ENCODE data around the gene KRT76. TPM values are rescaled to one million over a fixed set of nuclear protein-coding genes. Genes with fewer than 3 reads are reported as not detected.

KRT76 gene
- total and polyA plus RNA-seq, 3 donors from 2014 or later: not detected

DNA sequence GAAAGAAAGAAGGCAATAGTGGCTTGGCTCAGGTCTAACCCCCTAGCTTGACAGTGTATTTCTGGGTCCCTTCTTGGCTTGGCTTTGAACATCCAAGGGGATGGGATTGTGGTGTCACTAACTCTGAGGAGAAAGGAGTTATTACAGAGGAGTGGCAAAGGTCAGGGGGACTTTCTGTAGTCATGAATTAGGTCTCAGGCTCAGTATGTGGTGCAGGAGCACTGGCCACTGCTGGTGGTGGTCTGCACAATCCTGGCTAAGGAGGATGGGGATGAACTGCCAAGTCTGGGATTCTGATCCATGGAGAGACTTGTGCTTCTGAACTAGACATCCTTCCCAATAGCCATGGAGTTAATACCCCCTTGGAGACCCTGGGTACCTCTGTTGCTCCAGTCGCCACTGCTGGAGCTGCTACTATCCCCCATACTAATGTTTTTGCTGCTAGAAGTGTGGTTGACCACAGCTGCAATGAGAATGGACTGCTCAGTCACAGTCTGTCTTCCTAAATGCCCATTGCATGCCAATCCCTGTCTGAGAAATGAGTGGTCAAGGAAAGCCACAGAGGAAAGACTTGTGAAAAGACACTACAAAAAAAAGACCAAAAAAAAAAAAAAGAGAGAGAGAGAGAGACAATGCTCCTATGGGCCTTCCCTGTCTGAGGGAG lies 32.5 kb downstream of the KRT76 start:
- Histone ChIP-seq H3K9me3 (no peaks in the 10 kb centered on the region), H3K27ac (no peak overlapping the region), H3K4me1 (no peaks in the 10 kb centered on the region), H3K4me3 (no peak overlapping the region), H3K36me3 (ENCODE audit: low read depth, missing control alignments) (no peaks in the 10 kb centered on the region), H3K27me3 (no peaks in the 10 kb centered on the region)
- no peak for DNase-seq
- WGBS, 2 donors: 50% methylated on average over 1 of the region's 1 CpG; no CpG with 5 or more reads in 1 of the 2 donors
- intact Hi-C loops (cut with DNase I; ENCODE audit: low total_unique reads): no loop called here
- TF ChIP-seq POLR2A (IDR thresholded peaks at IDR 0.05): no peak
- TF ChIP-seq, protein P1, sequence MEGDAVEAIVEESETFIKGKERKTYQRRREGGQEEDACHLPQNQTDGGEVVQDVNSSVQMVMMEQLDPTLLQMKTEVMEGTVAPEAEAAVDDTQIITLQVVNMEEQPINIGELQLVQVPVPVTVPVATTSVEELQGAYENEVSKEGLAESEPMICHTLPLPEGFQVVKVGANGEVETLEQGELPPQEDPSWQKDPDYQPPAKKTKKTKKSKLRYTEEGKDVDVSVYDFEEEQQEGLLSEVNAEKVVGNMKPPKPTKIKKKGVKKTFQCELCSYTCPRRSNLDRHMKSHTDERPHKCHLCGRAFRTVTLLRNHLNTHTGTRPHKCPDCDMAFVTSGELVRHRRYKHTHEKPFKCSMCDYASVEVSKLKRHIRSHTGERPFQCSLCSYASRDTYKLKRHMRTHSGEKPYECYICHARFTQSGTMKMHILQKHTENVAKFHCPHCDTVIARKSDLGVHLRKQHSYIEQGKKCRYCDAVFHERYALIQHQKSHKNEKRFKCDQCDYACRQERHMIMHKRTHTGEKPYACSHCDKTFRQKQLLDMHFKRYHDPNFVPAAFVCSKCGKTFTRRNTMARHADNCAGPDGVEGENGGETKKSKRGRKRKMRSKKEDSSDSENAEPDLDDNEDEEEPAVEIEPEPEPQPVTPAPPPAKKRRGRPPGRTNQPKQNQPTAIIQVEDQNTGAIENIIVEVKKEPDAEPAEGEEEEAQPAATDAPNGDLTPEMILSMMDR (IDR thresholded peaks at IDR 0.05): no peak

DNA sequence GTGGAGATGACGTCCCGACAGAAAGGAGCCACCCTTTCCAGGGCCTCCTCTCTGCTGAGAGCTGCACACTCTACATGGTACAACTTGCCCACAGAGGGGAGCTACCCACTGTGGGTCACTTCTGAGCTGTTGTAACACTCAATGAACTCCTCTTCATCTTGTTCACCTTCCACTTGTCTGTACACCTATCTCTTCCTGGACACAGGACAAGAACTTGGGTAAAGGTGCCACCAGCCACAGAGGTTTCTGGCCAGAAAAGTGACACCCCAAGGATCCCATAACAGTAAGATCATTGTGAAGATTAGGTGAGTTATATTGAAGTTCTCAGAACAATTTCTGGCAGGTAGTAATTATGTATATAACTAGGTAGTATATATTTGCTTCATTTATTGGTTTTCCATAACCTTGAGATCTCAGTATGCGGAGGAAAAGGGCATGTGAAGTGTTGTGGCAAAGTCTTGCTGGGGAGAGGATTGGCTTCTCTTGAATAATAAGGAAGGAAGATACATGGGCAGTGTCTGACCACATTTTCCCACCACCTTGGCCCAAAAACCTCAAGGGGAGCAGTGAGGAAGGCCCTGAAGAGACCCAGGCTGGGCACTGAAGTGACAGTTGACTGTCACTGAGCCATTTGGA lies 34.2 kb downstream of the KRT76 start:
- Histone ChIP-seq H3K4me3 (no peak overlapping the region), H3K27me3 (no peaks in the 10 kb centered on the region), H3K4me1 (no peaks in the 10 kb centered on the region), H3K9me3 (no peaks in the 10 kb centered on the region), H3K27ac (no peak overlapping the region), H3K36me3 (ENCODE audit: low read depth, missing control alignments) (no peaks in the 10 kb centered on the region)
- WGBS, 2 donors: 83 to 100% methylated on average over 1 to 3 of the region's 3 CpGs
- TF ChIP-seq, protein P1 (IDR thresholded peaks at IDR 0.05): no peak
- DNase-seq: no peak
- intact Hi-C loops (cut with DNase I; ENCODE audit: low total_unique reads): no loop called here

DNA sequence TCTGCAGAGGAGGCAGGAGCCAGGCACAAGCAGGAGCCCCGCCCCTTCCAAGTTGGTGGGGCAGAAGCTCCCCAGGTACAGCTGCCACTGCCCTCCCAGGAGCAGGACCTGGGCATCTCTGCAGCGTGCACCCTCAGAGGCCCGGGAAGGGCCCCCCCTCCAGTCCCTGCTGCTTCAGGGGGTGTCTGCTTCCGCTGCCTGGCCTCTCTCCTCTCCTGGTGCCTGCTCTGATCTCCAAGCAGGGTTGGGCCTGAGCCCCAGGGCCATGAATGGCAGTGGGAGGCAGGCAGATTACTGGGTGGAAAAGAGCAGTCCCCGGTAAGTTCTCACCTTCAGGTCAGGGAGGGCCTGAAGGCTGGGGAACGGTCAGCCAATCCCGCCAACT lies 35.0 kb downstream of the KRT76 start:
- intact Hi-C loops (cut with DNase I; ENCODE audit: low total_unique reads): no loop called here
- no peak for TF ChIP-seq POLR2A (IDR thresholded peaks at IDR 0.05)
- TF ChIP-seq, protein P1 (IDR thresholded peaks at IDR 0.05): no peak

DNA sequence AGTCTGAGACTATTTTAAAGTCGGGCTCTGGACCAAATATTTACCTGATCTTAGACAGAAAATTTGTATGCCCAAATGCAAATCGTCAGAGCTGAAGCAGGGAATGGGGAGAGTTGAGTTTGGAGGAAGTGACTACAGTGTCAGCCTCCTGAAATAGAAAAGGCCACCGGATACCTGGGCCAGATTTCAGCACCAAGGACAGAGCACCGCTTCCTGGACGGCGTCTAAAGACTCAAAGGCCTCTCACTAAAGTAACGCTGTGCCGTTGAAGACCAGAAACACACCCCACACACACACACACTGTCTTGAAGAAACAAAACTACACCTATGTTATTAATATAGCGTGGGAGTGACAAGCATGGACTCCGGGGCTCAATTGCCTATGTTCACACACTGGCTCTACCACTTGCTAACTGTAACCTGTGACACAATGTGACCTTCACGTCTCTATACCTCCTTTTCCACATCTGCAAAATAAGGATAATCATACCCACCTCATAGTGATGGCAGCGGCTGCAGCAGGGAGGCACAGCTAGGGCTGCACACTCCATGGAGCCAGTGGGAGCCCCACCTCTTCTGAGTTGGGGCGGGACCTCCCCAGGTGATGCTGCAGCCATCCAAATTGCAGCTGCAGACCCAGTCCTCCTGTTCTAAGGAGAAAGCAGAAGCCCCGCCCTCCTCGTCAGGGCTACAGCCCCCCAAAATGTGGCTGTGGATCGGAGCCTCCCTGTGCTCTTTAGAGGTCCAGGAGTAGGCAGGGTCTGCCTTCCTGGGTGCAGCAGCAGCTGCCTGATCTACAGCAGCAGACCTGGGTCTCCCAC lies 35.6 kb downstream of the KRT76 start:
- DNase-seq: peak; percentile 65
- no peak overlapping the region for H3K27ac ChIP-seq
- intact Hi-C loops (cut with DNase I; ENCODE audit: low total_unique reads): no loop called here
- no peak overlapping the region for H3K4me3 ChIP-seq
- TF ChIP-seq POLR2A (IDR thresholded peaks at IDR 0.05): no peak
- TF ChIP-seq, protein P1 (IDR thresholded peaks at IDR 0.05): no peak
- no peaks in the 10 kb centered on the region for H3K27me3 ChIP-seq
- no peaks in the 10 kb centered on the region for H3K36me3 ChIP-seq (ENCODE audit: low read depth, missing control alignments)
- no peaks in the 10 kb centered on the region for H3K9me3 ChIP-seq
- no peaks in the 10 kb centered on the region for H3K4me1 ChIP-seq
- 10 to 13% methylated on average over 15 to 16 of the region's 16 CpGs for WGBS, 2 donors

More for the DNA sequence above, 35.0 kb downstream of the KRT76 start:
- Histone ChIP-seq H3K4me1 (no peaks in the 10 kb centered on the region), H3K4me3 (no peak overlapping the region), H3K36me3 (ENCODE audit: low read depth, missing control alignments) (no peaks in the 10 kb centered on the region), H3K9me3 (no peaks in the 10 kb centered on the region), H3K27ac (no peak overlapping the region), H3K27me3 (no peaks in the 10 kb centered on the region)
- DNase-seq: no peak
- WGBS, 2 donors: 78% methylated on average over 7 of the region's 7 CpGs; no CpG with 5 or more reads in 1 of the 2 donors

All from testis (tissue), 3 donors.